Measurements from ENCODE around the gene POU6F2. TPM values are rescaled to one million over a fixed set of nuclear protein-coding genes. Genes with fewer than 3 reads are reported as not detected.

POU6F2 gene
- total RNA-seq, 1 experiment from 2014 or later, result 2.9 TPM

DNA sequence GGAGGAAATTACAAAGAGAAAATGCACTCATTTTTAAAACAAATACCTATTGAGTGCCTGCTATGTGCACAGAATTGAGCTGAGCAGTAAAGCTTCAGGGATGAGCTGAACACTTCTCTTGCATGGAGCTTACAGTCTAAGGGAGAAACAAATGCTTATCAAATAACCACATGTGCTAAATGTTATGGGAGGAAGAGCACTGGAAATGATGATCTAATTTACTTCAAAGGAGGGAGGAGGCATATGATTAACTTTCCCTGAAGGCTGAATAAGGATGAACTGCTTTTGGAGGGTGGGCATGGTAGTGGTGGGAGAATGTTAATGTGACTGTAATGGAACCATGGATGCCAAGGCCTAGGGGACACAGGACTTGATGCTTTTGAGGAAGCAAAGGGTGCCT lies 168.2 kb downstream of the POU6F2 start:
- ATAC-seq (no peak), DNase-seq (ENCODE audit: low spot score) (no peak)
- Mint-ChIP-seq H3K36me3 (no peaks in the 10 kb centered on the region), H3K9me3 (no peaks in the 10 kb centered on the region), H3K4me3 (no peak overlapping the region), H3K27ac (no peak overlapping the region), H3K27me3 (ENCODE audit: low read depth) (no peaks in the 10 kb centered on the region), H3K4me1 (0 out of 2 replicates have a peak, but pooled peaks cover 3% of the 10 kb centered on the region)
- POLR2A ChIA-PET, result no interaction called here
- TF ChIP-seq ESRRA (CRISPR knock-in tag; IDR thresholded peaks at IDR 0.05; ENCODE audit: borderline replicate concordance), result no peak
- TF ChIP-seq CREM (CRISPR knock-in tag; IDR thresholded peaks at IDR 0.05), result no peak
- no peak for TF ChIP-seq HMGA2 (CRISPR knock-in tag; IDR thresholded peaks at IDR 0.05)
- no peak for TF ChIP-seq ZNF138 (CRISPR knock-in tag; conservative IDR thresholded peaks at IDR 0.05)
- TF ChIP-seq SP1 (CRISPR knock-in tag; conservative IDR thresholded peaks at IDR 0.05), result no peak
- no peak for TF ChIP-seq FOXK1 (CRISPR knock-in tag; IDR thresholded peaks at IDR 0.05)
- TF ChIP-seq OVOL2 (CRISPR knock-in tag; IDR thresholded peaks at IDR 0.05; ENCODE audit: borderline replicate concordance), result no peak
- TF ChIP-seq, protein P1, sequence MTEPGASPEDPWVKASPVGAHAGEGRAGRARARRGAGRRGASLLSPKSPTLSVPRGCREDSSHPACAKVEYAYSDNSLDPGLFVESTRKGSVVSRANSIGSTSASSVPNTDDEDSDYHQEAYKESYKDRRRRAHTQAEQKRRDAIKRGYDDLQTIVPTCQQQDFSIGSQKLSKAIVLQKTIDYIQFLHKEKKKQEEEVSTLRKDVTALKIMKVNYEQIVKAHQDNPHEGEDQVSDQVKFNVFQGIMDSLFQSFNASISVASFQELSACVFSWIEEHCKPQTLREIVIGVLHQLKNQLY (CRISPR knock-in tag; IDR thresholded peaks at IDR 0.05), result no peak
- TF ChIP-seq CBFB (CRISPR knock-in tag; IDR thresholded peaks at IDR 0.05; ENCODE audit: low read depth), result no peak
- TF ChIP-seq, protein P2, sequence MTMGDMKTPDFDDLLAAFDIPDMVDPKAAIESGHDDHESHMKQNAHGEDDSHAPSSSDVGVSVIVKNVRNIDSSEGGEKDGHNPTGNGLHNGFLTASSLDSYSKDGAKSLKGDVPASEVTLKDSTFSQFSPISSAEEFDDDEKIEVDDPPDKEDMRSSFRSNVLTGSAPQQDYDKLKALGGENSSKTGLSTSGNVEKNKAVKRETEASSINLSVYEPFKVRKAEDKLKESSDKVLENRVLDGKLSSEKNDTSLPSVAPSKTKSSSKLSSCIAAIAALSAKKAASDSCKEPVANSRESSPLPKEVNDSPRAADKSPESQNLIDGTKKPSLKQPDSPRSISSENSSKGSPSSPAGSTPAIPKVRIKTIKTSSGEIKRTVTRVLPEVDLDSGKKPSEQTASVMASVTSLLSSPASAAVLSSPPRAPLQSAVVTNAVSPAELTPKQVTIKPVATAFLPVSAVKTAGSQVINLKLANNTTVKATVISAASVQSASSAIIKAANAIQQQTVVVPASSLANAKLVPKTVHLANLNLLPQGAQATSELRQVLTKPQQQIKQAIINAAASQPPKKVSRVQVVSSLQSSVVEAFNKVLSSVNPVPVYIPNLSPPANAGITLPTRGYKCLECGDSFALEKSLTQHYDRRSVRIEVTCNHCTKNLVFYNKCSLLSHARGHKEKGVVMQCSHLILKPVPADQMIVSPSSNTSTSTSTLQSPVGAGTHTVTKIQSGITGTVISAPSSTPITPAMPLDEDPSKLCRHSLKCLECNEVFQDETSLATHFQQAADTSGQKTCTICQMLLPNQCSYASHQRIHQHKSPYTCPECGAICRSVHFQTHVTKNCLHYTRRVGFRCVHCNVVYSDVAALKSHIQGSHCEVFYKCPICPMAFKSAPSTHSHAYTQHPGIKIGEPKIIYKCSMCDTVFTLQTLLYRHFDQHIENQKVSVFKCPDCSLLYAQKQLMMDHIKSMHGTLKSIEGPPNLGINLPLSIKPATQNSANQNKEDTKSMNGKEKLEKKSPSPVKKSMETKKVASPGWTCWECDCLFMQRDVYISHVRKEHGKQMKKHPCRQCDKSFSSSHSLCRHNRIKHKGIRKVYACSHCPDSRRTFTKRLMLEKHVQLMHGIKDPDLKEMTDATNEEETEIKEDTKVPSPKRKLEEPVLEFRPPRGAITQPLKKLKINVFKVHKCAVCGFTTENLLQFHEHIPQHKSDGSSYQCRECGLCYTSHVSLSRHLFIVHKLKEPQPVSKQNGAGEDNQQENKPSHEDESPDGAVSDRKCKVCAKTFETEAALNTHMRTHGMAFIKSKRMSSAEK (CRISPR knock-in tag; IDR thresholded peaks at IDR 0.05; ENCODE audit: borderline replicate concordance), result no peak
- no peak for TF ChIP-seq ELF4 (CRISPR knock-in tag; IDR thresholded peaks at IDR 0.05; ENCODE audit: low read depth)
- TF ChIP-seq, protein P3, sequence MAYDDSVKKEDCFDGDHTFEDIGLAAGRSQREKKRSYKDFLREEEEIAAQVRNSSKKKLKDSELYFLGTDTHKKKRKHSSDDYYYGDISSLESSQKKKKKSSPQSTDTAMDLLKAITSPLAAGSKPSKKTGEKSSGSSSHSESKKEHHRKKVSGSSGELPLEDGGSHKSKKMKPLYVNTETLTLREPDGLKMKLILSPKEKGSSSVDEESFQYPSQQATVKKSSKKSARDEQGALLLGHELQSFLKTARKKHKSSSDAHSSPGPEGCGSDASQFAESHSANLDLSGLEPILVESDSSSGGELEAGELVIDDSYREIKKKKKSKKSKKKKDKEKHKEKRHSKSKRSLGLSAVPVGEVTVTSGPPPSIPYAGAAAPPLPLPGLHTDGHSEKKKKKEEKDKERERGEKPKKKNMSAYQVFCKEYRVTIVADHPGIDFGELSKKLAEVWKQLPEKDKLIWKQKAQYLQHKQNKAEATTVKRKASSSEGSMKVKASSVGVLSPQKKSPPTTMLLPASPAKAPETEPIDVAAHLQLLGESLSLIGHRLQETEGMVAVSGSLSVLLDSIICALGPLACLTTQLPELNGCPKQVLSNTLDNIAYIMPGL (CRISPR knock-in tag; IDR thresholded peaks at IDR 0.05), result no peak
- TF ChIP-seq NFATC4 (CRISPR knock-in tag; IDR thresholded peaks at IDR 0.05), result no peak
- TF ChIP-seq, protein P4, sequence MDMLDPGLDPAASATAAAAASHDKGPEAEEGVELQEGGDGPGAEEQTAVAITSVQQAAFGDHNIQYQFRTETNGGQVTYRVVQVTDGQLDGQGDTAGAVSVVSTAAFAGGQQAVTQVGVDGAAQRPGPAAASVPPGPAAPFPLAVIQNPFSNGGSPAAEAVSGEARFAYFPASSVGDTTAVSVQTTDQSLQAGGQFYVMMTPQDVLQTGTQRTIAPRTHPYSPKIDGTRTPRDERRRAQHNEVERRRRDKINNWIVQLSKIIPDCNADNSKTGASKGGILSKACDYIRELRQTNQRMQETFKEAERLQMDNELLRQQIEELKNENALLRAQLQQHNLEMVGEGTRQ (CRISPR knock-in tag; IDR thresholded peaks at IDR 0.05), result no peak
- no peak for TF ChIP-seq NR1H2 (CRISPR knock-in tag; IDR thresholded peaks at IDR 0.05)
- no peak for TF ChIP-seq TP53 (CRISPR knock-in tag; IDR thresholded peaks at IDR 0.05)
- TF ChIP-seq GTF2I (CRISPR knock-in tag; conservative IDR thresholded peaks at IDR 0.05), result no peak
- TF ChIP-seq, protein P5, sequence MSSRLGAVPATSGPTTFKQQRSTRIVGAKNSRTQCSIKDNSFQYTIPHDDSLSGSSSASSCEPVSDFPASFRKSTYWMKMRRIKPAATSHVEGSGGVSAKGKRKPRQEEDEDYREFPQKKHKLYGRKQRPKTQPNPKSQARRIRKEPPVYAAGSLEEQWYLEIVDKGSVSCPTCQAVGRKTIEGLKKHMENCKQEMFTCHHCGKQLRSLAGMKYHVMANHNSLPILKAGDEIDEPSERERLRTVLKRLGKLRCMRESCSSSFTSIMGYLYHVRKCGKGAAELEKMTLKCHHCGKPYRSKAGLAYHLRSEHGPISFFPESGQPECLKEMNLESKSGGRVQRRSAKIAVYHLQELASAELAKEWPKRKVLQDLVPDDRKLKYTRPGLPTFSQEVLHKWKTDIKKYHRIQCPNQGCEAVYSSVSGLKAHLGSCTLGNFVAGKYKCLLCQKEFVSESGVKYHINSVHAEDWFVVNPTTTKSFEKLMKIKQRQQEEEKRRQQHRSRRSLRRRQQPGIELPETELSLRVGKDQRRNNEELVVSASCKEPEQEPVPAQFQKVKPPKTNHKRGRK (CRISPR knock-in tag; IDR thresholded peaks at IDR 0.05; ENCODE audit: borderline replicate concordance), result no peak
- TF ChIP-seq SMAD3 (CRISPR knock-in tag; IDR thresholded peaks at IDR 0.05; ENCODE audit: borderline replicate concordance), result no peak
- CTCF ChIA-PET, result no interaction called here
